Epithelial cell of proximal tubule (primary cell): ENCODE results near the gene CD46. TPM values are rescaled to one million over a fixed set of nuclear protein-coding genes. Genes with fewer than 3 reads are reported as not detected.

Experiments
- DNase-seq: peaks from one replicate; pipeline ENCODE4 v3.0.0-alpha.2; 2011; ENCODE audit warnings: low read depth
- H3K4me3 ChIP-seq: 2 replicates; pipeline ENCODE4 v1.5.1; 2011; ENCODE audit warnings: low read depth, mild to moderate bottlenecking, low read length
- CTCF ChIP-seq: conservative IDR thresholded peaks from 2 replicates; pipeline ENCODE4 v1.5.1; 2012; ENCODE audit warnings: low read depth, mild to moderate bottlenecking, low read length
- total RNA-seq: library from RNA; depleted of rRNA; stranded (reverse); fragments of >200 nt; gene quantifications from 2 replicates; pipeline ENCODE4 v1.2.3, GENCODE V29; 2015

CD46 gene
- total RNA-seq, 1 donor from 2014 or later, result 146 TPM

DNA sequence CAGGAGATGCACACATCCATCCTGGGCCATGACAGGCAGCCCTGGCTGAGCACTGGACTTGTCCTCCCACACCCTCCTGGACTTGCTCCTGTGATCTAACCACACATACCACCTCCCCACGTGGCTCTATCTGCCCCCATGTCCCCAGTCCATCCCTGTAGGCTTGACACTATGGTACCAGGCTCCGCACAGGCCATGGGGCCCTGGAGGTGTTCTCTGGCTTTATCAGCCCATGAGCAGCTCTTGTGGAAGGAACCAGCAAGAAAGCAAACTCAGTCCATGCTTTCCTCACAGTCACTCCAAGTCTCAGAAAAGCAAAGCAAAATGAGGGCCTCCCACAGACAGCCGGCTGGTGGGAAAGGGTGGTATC, 61.6 kb downstream of the CD46 start:
- no peak overlapping the region for H3K4me3 ChIP-seq
- DNase-seq, result no peak
- no peak for TF ChIP-seq CTCF

DNA sequence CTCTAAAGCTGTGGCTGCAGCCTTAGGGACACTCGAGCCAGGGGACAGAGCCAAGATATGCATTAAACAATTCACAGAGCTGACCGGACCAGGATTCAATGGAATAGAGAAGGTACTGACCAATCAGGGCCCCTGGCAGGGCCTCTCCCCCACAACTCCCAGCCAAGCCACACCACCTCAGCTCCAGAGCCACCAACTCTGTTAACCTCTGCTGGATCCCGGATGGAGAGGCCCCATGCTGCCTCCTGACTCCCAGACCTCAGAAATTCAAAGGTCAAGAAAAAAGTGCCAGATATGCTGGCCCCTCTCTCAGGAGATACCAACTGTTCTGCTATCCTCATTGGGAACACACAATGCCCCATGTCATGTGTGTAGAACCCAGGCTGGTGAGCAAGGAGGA, 62.1 kb downstream of the CD46 start:
- DNase-seq, result no peak
- no peak overlapping the region for H3K4me3 ChIP-seq
- TF ChIP-seq CTCF, result no peak

DNA sequence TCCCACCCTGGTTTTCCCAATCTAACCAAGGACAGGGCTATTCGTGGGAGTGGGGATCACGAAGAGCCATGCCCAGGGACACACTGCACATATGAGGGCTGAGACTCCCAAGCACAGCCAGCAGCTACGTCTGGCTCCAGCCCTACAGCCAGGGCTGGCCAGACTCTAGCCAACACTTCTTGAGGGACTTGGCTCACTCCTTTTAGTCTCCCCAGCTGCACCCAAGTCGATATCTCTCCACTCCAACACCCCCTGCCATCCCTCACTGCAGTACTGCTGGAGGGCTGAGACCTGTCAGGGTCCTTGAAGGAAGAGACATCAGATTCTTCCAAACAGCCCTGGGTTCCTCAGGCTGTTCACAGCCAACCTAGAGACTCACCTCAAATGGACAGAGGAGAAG, 62.6 kb downstream of the CD46 start:
- H3K4me3 ChIP-seq, result no peak overlapping the region
- no peak for TF ChIP-seq CTCF
- no peak for DNase-seq

DNA sequence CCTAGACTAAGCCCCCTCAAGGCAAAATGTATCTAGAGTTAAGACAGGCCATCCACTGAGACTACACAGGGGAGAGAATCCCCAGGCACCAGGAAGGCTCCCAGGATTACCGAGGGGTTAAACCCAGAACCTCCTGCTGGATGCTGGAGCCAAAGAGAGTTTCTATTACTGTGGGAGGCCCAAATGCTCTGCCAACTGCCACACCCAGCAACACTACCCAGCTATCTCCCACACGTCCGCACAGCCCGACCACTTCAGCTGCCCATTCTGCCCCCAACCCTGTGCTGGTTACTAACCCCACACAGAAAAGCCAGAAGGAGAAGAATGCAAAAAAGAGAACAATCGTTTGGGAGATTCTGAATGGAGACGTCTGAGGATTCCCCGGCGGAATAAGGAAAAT, 63.6 kb downstream of the CD46 start:
- H3K4me3 ChIP-seq, result no peak overlapping the region
- no peak for DNase-seq
- TF ChIP-seq CTCF, result no peak

DNA sequence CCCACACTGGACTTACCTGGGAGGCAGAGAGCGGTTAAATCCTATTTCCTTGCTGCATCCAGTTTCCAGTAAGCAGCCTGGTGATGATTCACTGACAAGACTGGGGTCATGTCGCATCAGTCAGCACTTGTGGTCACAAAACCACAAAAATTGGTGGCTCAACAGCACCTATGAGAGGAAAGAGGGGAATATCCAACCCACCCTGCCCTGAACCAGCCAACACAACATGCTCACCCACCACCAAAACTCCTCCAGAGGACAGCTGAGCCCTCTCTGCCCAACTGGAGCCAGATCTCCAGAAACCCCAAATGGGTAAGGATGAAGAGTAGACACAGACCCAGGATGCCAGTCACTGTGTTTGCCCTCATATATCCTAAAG, 64.0 kb downstream of the CD46 start:
- no peak overlapping the region for H3K4me3 ChIP-seq
- DNase-seq, result no peak
- no peak for TF ChIP-seq CTCF

DNA sequence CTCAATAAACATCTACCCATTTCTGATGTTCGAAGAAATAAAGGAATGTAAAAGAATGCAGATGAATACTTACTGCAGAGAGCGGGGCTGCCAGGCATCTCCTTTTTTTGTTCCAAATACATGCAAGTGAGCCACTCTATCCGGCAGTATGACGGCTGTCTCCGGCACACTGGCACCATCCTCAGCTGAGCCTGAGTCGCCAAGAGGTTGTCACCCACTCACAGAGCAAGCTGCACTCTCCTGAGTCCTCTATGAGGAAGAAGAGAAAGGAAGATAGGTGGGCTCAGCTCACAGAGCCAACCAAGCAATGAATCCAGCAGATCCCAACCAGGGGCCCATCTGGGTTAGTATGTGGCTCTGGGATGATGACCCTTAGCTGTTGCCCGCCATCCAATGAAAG, 65.3 kb downstream of the CD46 start:
- H3K4me3 ChIP-seq, result no peak overlapping the region
- no peak for DNase-seq
- TF ChIP-seq CTCF, result no peak

- no peak overlapping the region for H3K4me3 ChIP-seq
- no peak for TF ChIP-seq CTCF
- no peak for DNase-seq
Measured at GRCh38 chr1:207817778-207818751, 66.2 kb downstream of the CD46 start.
